Stimulated activated CD4-positive, alpha-beta T cell treated with anti-CD3 and anti-CD28 coated beads, Interleukin-1b, Interleukin-23, amount 100 ng/mL, for 24 hours (primary cell): ENCODE measurements around the gene PF4V1.

Experiments
- DNase-seq, 4 experiments: peaks; one replicate each; pipeline ENCODE4 v3.0.0-alpha.2; 2020; ENCODE audit warnings: low read depth in 4 of 4, low spot score in 1 of 4

The PF4V1 gene

GRCh38 chr4:73853246-73853704, at the start of gene PF4V1:
TSS of gene PF4V1 (plus strand) at chr4:73853296. CDS start at chr4:73853363, 67 bp downstream.
- DNase-seq, result no peak

- DNase-seq, result no peak
Measured at GRCh38 chr4:73810191-73810590, 42.9 kb upstream of the PF4V1 start.

- DNase-seq, result no peak
Measured at GRCh38 chr4:73811841-73812240, 41.3 kb upstream of the PF4V1 start.

- no peak for DNase-seq
Measured at GRCh38 chr4:73814679-73815078, 38.4 kb upstream of the PF4V1 start.

- DNase-seq, result no peak
Measured at GRCh38 chr4:73815145-73815544, 38.0 kb upstream of the PF4V1 start.

GRCh38 chr4:73816814-73817213, 36.3 kb upstream of the PF4V1 start:
- no peak for DNase-seq

- DNase-seq, result no peak
Measured at GRCh38 chr4:73817341-73817740, 35.8 kb upstream of the PF4V1 start.

GRCh38 chr4:73821325-73821724, 31.8 kb upstream of the PF4V1 start:
- DNase-seq, result no peak

GRCh38 chr4:73822389-73822788, 30.7 kb upstream of the PF4V1 start:
- no peak for DNase-seq

- no peak for DNase-seq
Measured at GRCh38 chr4:73822812-73823504, 30.1 kb upstream of the PF4V1 start.

GRCh38 chr4:73823760-73824159, 29.3 kb upstream of the PF4V1 start:
- DNase-seq, result no peak

GRCh38 chr4:73828956-73829355, 24.1 kb upstream of the PF4V1 start:
- no peak for DNase-seq

GRCh38 chr4:73831569-73831968, 21.5 kb upstream of the PF4V1 start:
- DNase-seq, result no peak

GRCh38 chr4:73832651-73833237, 20.4 kb upstream of the PF4V1 start:
- DNase-seq, result no peak

GRCh38 chr4:73836373-73837279, 16.5 kb upstream of the PF4V1 start, which contains the start of gene CXCL6:
TSS of gene CXCL6 (plus strand) at chr4:73836678. CDS start at chr4:73836751, 73 bp downstream.
- no peak for DNase-seq

GRCh38 chr4:73839071-73839470, 14.0 kb upstream of the PF4V1 start:
- no peak for DNase-seq

GRCh38 chr4:73839715-73840114, 13.4 kb upstream of the PF4V1 start:
- no peak for DNase-seq

GRCh38 chr4:73841243-73841925, 11.7 kb upstream of the PF4V1 start:
- no peak for DNase-seq

- DNase-seq, result no peak
Measured at GRCh38 chr4:73842696-73843095, 10.4 kb upstream of the PF4V1 start.

GRCh38 chr4:73843369-73843768, 9.7 kb upstream of the PF4V1 start:
- DNase-seq, result no peak

- DNase-seq, result no peak
Measured at GRCh38 chr4:73844345-73844744, 8.8 kb upstream of the PF4V1 start.
